ENCODE measurements around the gene ESRP2.

The ESRP2 gene

GRCh38 chr16:68190736-68191510 lies 45.0 kb downstream of the ESRP2 start:
- Histone ChIP-seq H3K36me3 (replicated peaks; ENCODE audit: insufficient read depth, low read length) (no peaks in the 10 kb centered on the region), H3K79me2 (ENCODE audit: low read length) (peaks cover 9% of the 10 kb centered on the region), H4K20me1 (ENCODE audit: insufficient read depth, low read length) (no peaks in the 10 kb centered on the region; the same call in 1 of the 2 replicates), H2AFZ (ENCODE audit: low read length) (no peak overlapping the region), H3K9me2 (replicated peaks; ENCODE audit: insufficient read depth, low read length) (no peaks in the 10 kb centered on the region), H3K4me1 (ENCODE audit: low read length) (peaks cover 14% of the 10 kb centered on the region; the same call in 1 of the 2 replicates), H3K9me3 (replicated peaks; ENCODE audit: insufficient read depth, low read length) (no peaks in the 10 kb centered on the region), H3K4me2 (ENCODE audit: low read depth, low read length) (no peak overlapping the region), H3K27ac (ENCODE audit: low read length) (no peak overlapping the region), H3F3A (ENCODE audit: insufficient read depth, low read length) (peaks cover 7% of the 10 kb centered on the region), H3K9ac (ENCODE audit: low read length) (no peak overlapping the region), H3K27me3 (replicated peaks; ENCODE audit: insufficient read depth, low read length) (no peaks in the 10 kb centered on the region), H3K4me3 (ENCODE audit: low read length) (no peak overlapping the region)
- TF ChIP-seq CTCF (IDR thresholded peaks at IDR 0.05; ENCODE audit: low read length) (no peak), EZH2phosphoT487 (IDR thresholded peaks at IDR 0.05; ENCODE audit: low read length) (no peak), EZH2 (optimal IDR thresholded peaks at IDR 0.05; ENCODE audit: low read depth, low read length) (no peak)
- no peak for DNase-seq

GRCh38 chr16:68190081-68190480 lies 45.8 kb downstream of the ESRP2 start:
- no peaks in the 10 kb centered on the region for H3K27me3 ChIP-seq (replicated peaks; ENCODE audit: insufficient read depth, low read length)
- H3K4me1 ChIP-seq (ENCODE audit: low read length): peaks cover 14% of the 10 kb centered on the region; the same call in 1 of the 2 replicates
- H3K79me2 ChIP-seq (ENCODE audit: low read length): peaks cover 6% of the 10 kb centered on the region
- no peak overlapping the region for H3K9ac ChIP-seq (ENCODE audit: low read length)
- no peaks in the 10 kb centered on the region; the same call in 1 of the 2 replicates for H4K20me1 ChIP-seq (ENCODE audit: insufficient read depth, low read length)
- H3K4me2 ChIP-seq (ENCODE audit: low read depth, low read length): no peak overlapping the region
- no peak overlapping the region for H3K4me3 ChIP-seq (ENCODE audit: low read length)
- no peak overlapping the region for H3K27ac ChIP-seq (ENCODE audit: low read length)
- DNase-seq: no peak
- no peaks in the 10 kb centered on the region for H3K9me3 ChIP-seq (replicated peaks; ENCODE audit: insufficient read depth, low read length)
- no peak for TF ChIP-seq EZH2 (optimal IDR thresholded peaks at IDR 0.05; ENCODE audit: low read depth, low read length)
- TF ChIP-seq CTCF (IDR thresholded peaks at IDR 0.05; ENCODE audit: low read length): no peak
- no peak for TF ChIP-seq EZH2phosphoT487 (IDR thresholded peaks at IDR 0.05; ENCODE audit: low read length)
- no peaks in the 10 kb centered on the region for H3K9me2 ChIP-seq (replicated peaks; ENCODE audit: insufficient read depth, low read length)
- H3F3A ChIP-seq (ENCODE audit: insufficient read depth, low read length): peaks cover 7% of the 10 kb centered on the region
- H3K36me3 ChIP-seq (replicated peaks; ENCODE audit: insufficient read depth, low read length): no peaks in the 10 kb centered on the region
- no peak overlapping the region for H2AFZ ChIP-seq (ENCODE audit: low read length)

- H4K20me1 ChIP-seq (ENCODE audit: insufficient read depth, low read length): no peaks in the 10 kb centered on the region; the same call in 1 of the 2 replicates
- no peak overlapping the region for H3K4me3 ChIP-seq (ENCODE audit: low read length)
- no peaks in the 10 kb centered on the region for H3K36me3 ChIP-seq (replicated peaks; ENCODE audit: insufficient read depth, low read length)
- no peak overlapping the region for H3K27ac ChIP-seq (ENCODE audit: low read length)
- no peak overlapping the region for H3K4me2 ChIP-seq (ENCODE audit: low read depth, low read length)
- H3K79me2 ChIP-seq (ENCODE audit: low read length): peaks cover 1% of the 10 kb centered on the region; the same call in 1 of the 2 replicates
- no peaks in the 10 kb centered on the region for H3K9me3 ChIP-seq (replicated peaks; ENCODE audit: insufficient read depth, low read length)
- H3K4me1 ChIP-seq (ENCODE audit: low read length): peaks cover 5% of the 10 kb centered on the region; the same call in 1 of the 2 replicates
- TF ChIP-seq EZH2 (optimal IDR thresholded peaks at IDR 0.05; ENCODE audit: low read depth, low read length): no peak
- TF ChIP-seq CTCF (IDR thresholded peaks at IDR 0.05; ENCODE audit: low read length): no peak
- no peak for TF ChIP-seq EZH2phosphoT487 (IDR thresholded peaks at IDR 0.05; ENCODE audit: low read length)
- no peaks in the 10 kb centered on the region for H3K9me2 ChIP-seq (replicated peaks; ENCODE audit: insufficient read depth, low read length)
- no peak overlapping the region for H2AFZ ChIP-seq (ENCODE audit: low read length)
- DNase-seq: no peak
- H3K27me3 ChIP-seq (replicated peaks; ENCODE audit: insufficient read depth, low read length): no peaks in the 10 kb centered on the region
- H3F3A ChIP-seq (ENCODE audit: insufficient read depth, low read length): peaks cover 2% of the 10 kb centered on the region
- no peak overlapping the region for H3K9ac ChIP-seq (ENCODE audit: low read length)
Measured at GRCh38 chr16:68188170-68188569, 47.8 kb downstream of the ESRP2 start.

Data from MM.1S (cell line).